Measurements from ENCODE around the gene CDKL2. TPM values are rescaled to one million over a fixed set of nuclear protein-coding genes. Genes with fewer than 3 reads are reported as not detected.
A peak's percentile ranks its signal among the peaks of the same experiment; 100 is the strongest.

The CDKL2 gene
- total RNA-seq, 2 donors from 2014 or later, result 2.7 TPM; not detected in 1

GRCh38 chr4:75633846-75634245 is 3.5 kb upstream of the CDKL2 start:
- 71% methylated on average over 2 of the region's 2 CpGs for WGBS

GRCh38 chr4:75630937-75631329 is 605 bp upstream of the CDKL2 start:
- no peak for DNase-seq (ENCODE audit: low spot score)
- Histone ChIP-seq H3K27me3 (replicated peaks; ENCODE audit: insufficient read depth) (no peaks in the 10 kb centered on the region), H3K9me3 (no peaks in the 10 kb centered on the region), H3K36me3 (no peaks in the 10 kb centered on the region), H3K27ac (no peak overlapping the region), H3K4me1 (replicated peaks) (no peaks in the 10 kb centered on the region), H3K4me3 (peak overlapping the region; percentile 33 to 40)
- WGBS, result 48% methylated on average over 9 of the region's 9 CpGs
- intact Hi-C loops (cut with DNase I), result loop anchor here (5.0 kb wide), 1 partner anchor 96 kb away; no protein-coding TSS in a partner anchor
- TF ChIP-seq CTCF (IDR thresholded peaks at IDR 0.05) (no peak), POLR2A (IDR thresholded peaks at IDR 0.05) (no peak), POLR2AphosphoS5 (IDR thresholded peaks at IDR 0.05) (no peak)

More at GRCh38 chr4:75633846-75634245, 3.5 kb upstream of the CDKL2 start:
- DNase-seq (ENCODE audit: low spot score), result no peak
- Histone ChIP-seq H3K9me3 (no peaks in the 10 kb centered on the region), H3K4me3 (no peak overlapping the region), H3K27ac (no peak overlapping the region), H3K36me3 (no peaks in the 10 kb centered on the region), H3K27me3 (replicated peaks; ENCODE audit: insufficient read depth) (no peaks in the 10 kb centered on the region), H3K4me1 (replicated peaks) (no peaks in the 10 kb centered on the region)
- no peak for TF ChIP-seq POLR2AphosphoS5 (IDR thresholded peaks at IDR 0.05)
- no peak for TF ChIP-seq POLR2A (IDR thresholded peaks at IDR 0.05)
- TF ChIP-seq CTCF (IDR thresholded peaks at IDR 0.05), result no peak
- intact Hi-C loops (cut with DNase I), result loop anchor here (5.0 kb wide), 1 partner anchor 93 kb away; no protein-coding TSS in a partner anchor

GRCh38 chr4:75629239-75629638 is 1.1 kb downstream of the CDKL2 start:
- 63% methylated on average over 2 of the region's 2 CpGs for WGBS
- no peak overlapping the region for H3K4me3 ChIP-seq
- no peaks in the 10 kb centered on the region for H3K27me3 ChIP-seq (replicated peaks; ENCODE audit: insufficient read depth)
- no peaks in the 10 kb centered on the region for H3K9me3 ChIP-seq
- H3K4me1 ChIP-seq (replicated peaks), result no peaks in the 10 kb centered on the region
- TF ChIP-seq CTCF (IDR thresholded peaks at IDR 0.05) (no peak), POLR2A (IDR thresholded peaks at IDR 0.05) (no peak), POLR2AphosphoS5 (IDR thresholded peaks at IDR 0.05) (no peak)
- intact Hi-C loops (cut with DNase I), result no loop called here
- H3K36me3 ChIP-seq, result no peaks in the 10 kb centered on the region
- DNase-seq (ENCODE audit: low spot score), result no peak
- H3K27ac ChIP-seq, result no peak overlapping the region

- H3K9me3 ChIP-seq, result no peaks in the 10 kb centered on the region
- no peak for DNase-seq (ENCODE audit: low spot score)
- no peaks in the 10 kb centered on the region for H3K4me1 ChIP-seq (replicated peaks)
- H3K27me3 ChIP-seq (replicated peaks; ENCODE audit: insufficient read depth), result no peaks in the 10 kb centered on the region
- TF ChIP-seq CTCF (IDR thresholded peaks at IDR 0.05) (no peak), POLR2AphosphoS5 (IDR thresholded peaks at IDR 0.05) (no peak), POLR2A (IDR thresholded peaks at IDR 0.05) (no peak)
- intact Hi-C loops (cut with DNase I), result no loop called here
- no peaks in the 10 kb centered on the region for H3K36me3 ChIP-seq
- H3K4me3 ChIP-seq, result no peak overlapping the region
- no peak overlapping the region for H3K27ac ChIP-seq
- 84% methylated on average over 5 of the region's 5 CpGs for WGBS
Observed at GRCh38 chr4:75623026-75623425, 7.3 kb downstream of the CDKL2 start.

- Histone ChIP-seq H3K36me3 (no peaks in the 10 kb centered on the region), H3K27ac (no peak overlapping the region), H3K4me1 (replicated peaks) (no peaks in the 10 kb centered on the region), H3K9me3 (no peaks in the 10 kb centered on the region), H3K27me3 (replicated peaks; ENCODE audit: insufficient read depth) (no peaks in the 10 kb centered on the region), H3K4me3 (no peak overlapping the region)
- intact Hi-C loops (cut with DNase I), result no loop called here
- DNase-seq (ENCODE audit: low spot score), result no peak
- TF ChIP-seq CTCF (IDR thresholded peaks at IDR 0.05) (no peak), POLR2AphosphoS5 (IDR thresholded peaks at IDR 0.05) (no peak), POLR2A (IDR thresholded peaks at IDR 0.05) (no peak)
Observed at GRCh38 chr4:75621715-75622114, 8.6 kb downstream of the CDKL2 start.

Measured in prostate gland (tissue), 2 donors.